SH-SY5Y (cell line): ENCODE data around the gene FAM184A.

Source experiments
- GATA2 ChIP-seq: IDR thresholded peaks from 2 replicates; pipeline ENCODE4 v1.6.1; 2011; ENCODE audit warnings: mild to moderate bottlenecking, low read depth, low read length
- GATA3 ChIP-seq: IDR thresholded peaks from 2 replicates; pipeline ENCODE4 v1.6.1; 2011; ENCODE audit warnings: low read depth, mild to moderate bottlenecking, low read length, moderate library complexity

DNA sequence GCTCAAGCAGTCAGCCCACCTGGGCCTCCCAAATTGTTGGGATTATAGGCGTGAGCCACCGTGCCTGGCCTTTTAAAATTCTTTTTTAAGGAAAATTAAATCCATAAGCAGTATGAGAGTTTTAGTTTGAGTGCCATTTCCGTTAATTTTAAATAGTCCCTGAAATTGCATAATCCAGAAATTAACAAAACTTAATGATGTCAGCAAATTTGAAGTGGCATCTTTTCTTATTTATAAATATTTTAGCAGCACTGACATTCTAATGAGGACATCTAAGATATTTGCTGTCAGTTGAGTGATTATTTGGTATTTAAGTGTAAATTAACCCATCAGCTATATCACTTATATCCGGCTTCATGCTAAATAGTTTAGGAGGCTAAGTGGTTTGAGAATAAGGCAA, 42.9 kb upstream of the FAM184A start:
- TF ChIP-seq GATA2: no peak
- TF ChIP-seq GATA3: no peak
